ENCODE measurements around the gene ARHGAP18. TPM values are rescaled to one million over a fixed set of nuclear protein-coding genes. Genes with fewer than 3 reads are reported as not detected.
A peak's percentile ranks its signal among the peaks of the same experiment; 100 is the strongest.

The ARHGAP18 gene
- total RNA-seq, 2 donors from 2014 or later = 14.3 to 17.7 TPM

DNA sequence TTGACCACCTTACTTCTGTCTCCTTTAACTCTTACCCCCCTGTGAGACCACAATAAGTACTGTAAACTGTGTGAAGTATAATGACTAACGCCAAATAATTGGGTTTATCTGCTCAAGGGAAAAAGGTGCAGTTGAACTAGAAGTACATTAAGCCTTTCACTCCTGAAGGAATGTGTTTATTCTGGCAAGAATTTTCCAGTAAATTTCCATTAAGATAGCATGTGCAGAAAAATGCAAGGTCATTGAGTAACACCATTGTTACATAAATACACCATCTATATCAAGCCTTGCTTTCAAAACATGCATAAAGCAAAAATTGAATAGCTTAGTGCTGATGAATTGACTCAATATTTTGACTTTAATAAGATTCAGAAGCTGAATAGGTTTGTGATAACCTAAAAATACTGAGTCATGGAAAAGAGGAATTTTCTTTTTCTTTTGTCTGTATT is 65.4 kb downstream of the ARHGAP18 start:
- Mint-ChIP-seq H3K27ac (peak overlapping the region; percentile 53), H3K4me1 (peaks cover 50% of the 10 kb centered on the region), H3K4me3 (peak overlapping the region; percentile 2), H3K27me3 (ENCODE audit: insufficient read depth) (no peaks in the 10 kb centered on the region), H3K9me3 (peaks cover 3% of the 10 kb centered on the region), H3K36me3 (ENCODE audit: low read depth) (peaks cover 4% of the 10 kb centered on the region)
- no peaks in the 10 kb centered on the region for H3K27me3 ChIP-seq (ENCODE audit: control insufficient read depth, insufficient read depth, low read length, poor library complexity, severe bottlenecking)
- no peak overlapping the region for H3K27ac ChIP-seq (ENCODE audit: low read depth, low read length)
- no peaks in the 10 kb centered on the region for H3K36me3 ChIP-seq (ENCODE audit: control insufficient read depth, insufficient read depth, low read length)
- H3K9me3 ChIP-seq (ENCODE audit: control insufficient read depth, low read length) = peaks cover 5% of the 10 kb centered on the region
- peaks cover 10% of the 10 kb centered on the region for H3K4me1 ChIP-seq (ENCODE audit: control insufficient read depth, insufficient read depth, low read length)
- peak overlapping the region; percentile 50 for H3K4me3 ChIP-seq (ENCODE audit: low read length)
- no peak overlapping the region for H3K9ac ChIP-seq (ENCODE audit: extremely low read depth, low read length, poor library complexity, severe bottlenecking)
- TF ChIP-seq, protein P1, sequence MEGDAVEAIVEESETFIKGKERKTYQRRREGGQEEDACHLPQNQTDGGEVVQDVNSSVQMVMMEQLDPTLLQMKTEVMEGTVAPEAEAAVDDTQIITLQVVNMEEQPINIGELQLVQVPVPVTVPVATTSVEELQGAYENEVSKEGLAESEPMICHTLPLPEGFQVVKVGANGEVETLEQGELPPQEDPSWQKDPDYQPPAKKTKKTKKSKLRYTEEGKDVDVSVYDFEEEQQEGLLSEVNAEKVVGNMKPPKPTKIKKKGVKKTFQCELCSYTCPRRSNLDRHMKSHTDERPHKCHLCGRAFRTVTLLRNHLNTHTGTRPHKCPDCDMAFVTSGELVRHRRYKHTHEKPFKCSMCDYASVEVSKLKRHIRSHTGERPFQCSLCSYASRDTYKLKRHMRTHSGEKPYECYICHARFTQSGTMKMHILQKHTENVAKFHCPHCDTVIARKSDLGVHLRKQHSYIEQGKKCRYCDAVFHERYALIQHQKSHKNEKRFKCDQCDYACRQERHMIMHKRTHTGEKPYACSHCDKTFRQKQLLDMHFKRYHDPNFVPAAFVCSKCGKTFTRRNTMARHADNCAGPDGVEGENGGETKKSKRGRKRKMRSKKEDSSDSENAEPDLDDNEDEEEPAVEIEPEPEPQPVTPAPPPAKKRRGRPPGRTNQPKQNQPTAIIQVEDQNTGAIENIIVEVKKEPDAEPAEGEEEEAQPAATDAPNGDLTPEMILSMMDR (conservative IDR thresholded peaks at IDR 0.05) = no peak
- WGBS, 2 experiments (ENCODE audit: insufficient coverage in 1 of 2, insufficient read length in 1 of 2) = 60 to 63% methylated on average over 1 of the region's 1 CpG
- no peak for DNase-seq

GRCh38 chr6:129643968-129644367 is 66.0 kb downstream of the ARHGAP18 start:
- TF ChIP-seq, protein P1 (conservative IDR thresholded peaks at IDR 0.05) = no peak
- Histone ChIP-seq H3K4me1 (ENCODE audit: control insufficient read depth, insufficient read depth, low read length) (peaks cover 15% of the 10 kb centered on the region), H3K4me3 (ENCODE audit: low read length) (no peak overlapping the region), H3K9me3 (ENCODE audit: control insufficient read depth, low read length) (peaks cover 5% of the 10 kb centered on the region), H3K27ac (ENCODE audit: low read depth, low read length) (no peak overlapping the region), H3K36me3 (ENCODE audit: control insufficient read depth, insufficient read depth, low read length) (no peaks in the 10 kb centered on the region), H3K9ac (ENCODE audit: extremely low read depth, low read length, poor library complexity, severe bottlenecking) (no peak overlapping the region), H3K27me3 (ENCODE audit: control insufficient read depth, insufficient read depth, low read length, poor library complexity, severe bottlenecking) (no peaks in the 10 kb centered on the region)
- H3K9me3 Mint-ChIP-seq = peaks cover 3% of the 10 kb centered on the region
- H3K27ac Mint-ChIP-seq = peak overlapping the region; percentile 88
- no peak overlapping the region for H3K4me3 Mint-ChIP-seq
- peak; percentile 57 for DNase-seq
- WGBS, 2 experiments (ENCODE audit: insufficient coverage in 1 of 2, insufficient read length in 1 of 2) = 60 to 69% methylated on average over 1 to 3 of the region's 3 CpGs
- H3K36me3 Mint-ChIP-seq (ENCODE audit: low read depth) = peaks cover 3% of the 10 kb centered on the region
- H3K4me1 Mint-ChIP-seq = peaks cover 54% of the 10 kb centered on the region
- no peaks in the 10 kb centered on the region for H3K27me3 Mint-ChIP-seq (ENCODE audit: insufficient read depth)

GRCh38 chr6:129643176-129643575 is 66.8 kb downstream of the ARHGAP18 start:
- TF ChIP-seq, protein P1 (conservative IDR thresholded peaks at IDR 0.05) = peak; percentile 13
- H3K36me3 ChIP-seq (ENCODE audit: control insufficient read depth, insufficient read depth, low read length) = no peaks in the 10 kb centered on the region
- no peak overlapping the region for H3K4me3 ChIP-seq (ENCODE audit: low read length)
- DNase-seq = no peak
- H3K9ac ChIP-seq (ENCODE audit: extremely low read depth, low read length, poor library complexity, severe bottlenecking) = no peak overlapping the region
- H3K4me1 ChIP-seq (ENCODE audit: control insufficient read depth, insufficient read depth, low read length) = peaks cover 17% of the 10 kb centered on the region
- H3K36me3 Mint-ChIP-seq (ENCODE audit: low read depth) = peaks cover 3% of the 10 kb centered on the region
- no peaks in the 10 kb centered on the region for H3K27me3 ChIP-seq (ENCODE audit: control insufficient read depth, insufficient read depth, low read length, poor library complexity, severe bottlenecking)
- peaks cover 5% of the 10 kb centered on the region for H3K9me3 ChIP-seq (ENCODE audit: control insufficient read depth, low read length)
- H3K27ac Mint-ChIP-seq = peak overlapping the region; percentile 81
- no peak overlapping the region for H3K27ac ChIP-seq (ENCODE audit: low read depth, low read length)
- no peak overlapping the region for H3K4me3 Mint-ChIP-seq
- whole genome bisulfite sequencing, 2 experiments (ENCODE audit: insufficient coverage in 1 of 2, insufficient read length in 1 of 2) = 97 to 100% methylated on average over 2 to 3 of the region's 3 CpGs
- peaks cover 3% of the 10 kb centered on the region for H3K9me3 Mint-ChIP-seq
- no peaks in the 10 kb centered on the region for H3K27me3 Mint-ChIP-seq (ENCODE audit: insufficient read depth)
- H3K4me1 Mint-ChIP-seq = peaks cover 58% of the 10 kb centered on the region

All from endodermal cell (in vitro differentiated cells).